RWPE2 (cell line): ENCODE results near the gene PDZD8.
"Not testable (repeated sequence)": the region's sequence is repeated elsewhere in the genome, so short reads cannot be mapped to it uniquely, and the experiment has no call there.

Experiments
- ATAC-seq: fragments of 200-7000 bp; cut with Tn5 transposase; 3 replicates; pipeline ENCODE4 v1.9.1; 2021; ENCODE audit warnings: low read depth
- DNase-seq: peaks from one replicate; pipeline ENCODE4 v3.0.0-alpha.2; 2020; ENCODE audit warnings: low spot score
- H3K27ac ChIP-seq: fragments of 450-650 bp; 2 replicates; pipeline ENCODE4 v1.5.1; 2017; ENCODE audit warnings: mild to moderate bottlenecking; ENCODE audit not compliant: poor library complexity, severe bottlenecking
- H3K27me3 ChIP-seq: fragments of 250-450 bp; sonication (Bioruptor Pico); 2 replicates; pipeline ENCODE4 v1.5.1; 2021; ENCODE audit warnings: mild to moderate bottlenecking, moderate library complexity; ENCODE audit not compliant: insufficient read depth, poor library complexity, severe bottlenecking
- H3K36me3 ChIP-seq: fragments of 250-450 bp; sonication (Bioruptor Pico); 2 replicates; pipeline ENCODE4 v1.5.1; 2020; ENCODE audit warnings: low read depth, mild to moderate bottlenecking, moderate library complexity
- H3K4me1 ChIP-seq: fragments of 250-450 bp; sonication (Bioruptor Pico); 2 replicates; pipeline ENCODE4 v1.5.1; 2021; ENCODE audit warnings: mild to moderate bottlenecking, moderate library complexity; ENCODE audit not compliant: insufficient read depth, poor library complexity, severe bottlenecking
- H3K4me3 ChIP-seq: fragments of 250-450 bp; sonication (Bioruptor Pico); 2 replicates; pipeline ENCODE4 v1.5.1; 2021; ENCODE audit warnings: mild to moderate bottlenecking, moderate library complexity; ENCODE audit not compliant: severe bottlenecking
- H3K9me3 ChIP-seq: fragments of 250-450 bp; sonication (Bioruptor Pico); 2 replicates; pipeline ENCODE4 v1.5.1; 2021; ENCODE audit warnings: mild to moderate bottlenecking, moderate library complexity; ENCODE audit not compliant: severe bottlenecking
- CTCF ChIP-seq: fragments of 450-650 bp; IDR thresholded peaks from one replicate; pipeline ENCODE4 v1.5.1; 2017; ENCODE audit warnings: mild to moderate bottlenecking, moderate library complexity; ENCODE audit not compliant: poor library complexity, severe bottlenecking

The PDZD8 gene

GRCh38 chr10:117299435-117299834 lies 75.8 kb downstream of the PDZD8 start:
- Histone ChIP-seq H3K9me3 (no peaks in the 10 kb centered on the region), H3K4me1 (no peaks in the 10 kb centered on the region), H3K4me3 (no peak overlapping the region), H3K36me3 (no peaks in the 10 kb centered on the region), H3K27me3 (no peaks in the 10 kb centered on the region), H3K27ac (no peak overlapping the region)
- no peak for TF ChIP-seq CTCF
- DNase-seq (no peak), ATAC-seq (no peak)

- Histone ChIP-seq H3K9me3 (no peaks in the 10 kb centered on the region), H3K27me3 (no peaks in the 10 kb centered on the region), H3K27ac (no peak overlapping the region), H3K36me3 (no peaks in the 10 kb centered on the region), H3K4me1 (no peaks in the 10 kb centered on the region), H3K4me3 (no peak overlapping the region)
- no peak for TF ChIP-seq CTCF
- DNase-seq: no peak
- ATAC-seq: no peak
Observed at GRCh38 chr10:117298219-117298618, 77.0 kb downstream of the PDZD8 start.

- no peak overlapping the region for H3K27ac ChIP-seq
- ATAC-seq (no peak), DNase-seq (no peak)
- peaks cover 6% of the 10 kb centered on the region for H3K36me3 ChIP-seq
- no peaks in the 10 kb centered on the region for H3K4me1 ChIP-seq
- no peak overlapping the region for H3K4me3 ChIP-seq
- no peak for TF ChIP-seq CTCF
- no peaks in the 10 kb centered on the region for H3K27me3 ChIP-seq
- no peaks in the 10 kb centered on the region for H3K9me3 ChIP-seq
Observed at GRCh38 chr10:117294735-117295134, 80.5 kb downstream of the PDZD8 start.

GRCh38 chr10:117294039-117294645 lies 81.1 kb downstream of the PDZD8 start:
- no peak overlapping the region for H3K4me3 ChIP-seq
- H3K9me3 ChIP-seq: no peaks in the 10 kb centered on the region
- H3K27me3 ChIP-seq: no peaks in the 10 kb centered on the region
- ATAC-seq: no peak
- H3K36me3 ChIP-seq: peaks cover 12% of the 10 kb centered on the region
- no peak overlapping the region for H3K27ac ChIP-seq
- no peaks in the 10 kb centered on the region for H3K4me1 ChIP-seq
- no peak for DNase-seq
- TF ChIP-seq CTCF: no peak

GRCh38 chr10:117290872-117291271 lies 84.4 kb downstream of the PDZD8 start:
- ATAC-seq, DNase-seq, H3K27me3 ChIP-seq, H3K4me1 ChIP-seq, H3K4me3 ChIP-seq, H3K27ac ChIP-seq, H3K9me3 ChIP-seq: not testable (repeated sequence)
- peaks cover 24% of the 10 kb centered on the region for H3K36me3 ChIP-seq
